K562 (cell line): ENCODE results near the gene OR2W1. TPM values are rescaled to one million over a fixed set of nuclear protein-coding genes. Genes with fewer than 3 reads are reported as not detected.

Experiments
- BCOR ChIP-seq: fragments of 450-650 bp; IDR thresholded peaks from 2 replicates; pipeline ENCODE4 v1.6.1; 2016
- BRD9 ChIP-seq: fragments of 450-650 bp; IDR thresholded peaks from 2 replicates; pipeline ENCODE4 v1.6.1; 2018; ENCODE audit warnings: low read depth; ENCODE audit not compliant: partially characterized antibody
- CAMTA2 ChIP-seq: fragments of 250-450 bp; sonication (Bioruptor Pico); conservative IDR thresholded peaks from 2 replicates; pipeline ENCODE4 v1.5.1; 2022
- MCM3 ChIP-seq: fragments of 450-650 bp; IDR thresholded peaks from 2 replicates; pipeline ENCODE4 v1.6.1; 2016
- MEF2D ChIP-seq: conservative IDR thresholded peaks from 2 replicates; pipeline ENCODE4 v1.6.1; 2016; ENCODE audit warnings: low read depth, missing genetic modification characterization, missing compliant biosample characterization
- NR2C2 ChIP-seq, 2 experiments: fragments of 200-800 bp in 1 of 2; sonication (Bioruptor generic) in 1 of 2; sonication (generic) in 1 of 2; formaldehyde crosslinking in 1 of 2; IDR thresholded peaks; 2 replicates each; pipeline versions ENCODE4 v1.6.1 to v1.8.0; 2016 to 2022; ENCODE audit warnings: mild to moderate bottlenecking in 1 of 2, missing compliant biosample characterization in 1 of 2, missing genetic modification characterization in 1 of 2, missing genetic modification reagents in 1 of 2
- RBBP5 ChIP-seq: fragments of 200-600 bp; sonication (generic); IDR thresholded peaks from 2 replicates; pipeline ENCODE4 v1.6.1; 2012; ENCODE audit warnings: borderline replicate concordance, mild to moderate bottlenecking, low read length, control low read depth, inconsistent platforms; ENCODE audit not compliant: insufficient read depth, poor library complexity, severe bottlenecking
- SOX6 ChIP-seq: fragments of 450-650 bp; IDR thresholded peaks from 2 replicates; pipeline ENCODE4 v1.6.1; 2014; ENCODE audit warnings: mild to moderate bottlenecking
- SRSF3 ChIP-seq: fragments of 200-400 bp; formaldehyde crosslinking; IDR thresholded peaks from 2 replicates; pipeline ENCODE4 v1.6.1; 2016; ENCODE audit warnings: mild to moderate bottlenecking, low read length, moderate library complexity; ENCODE audit not compliant: insufficient read depth
- TAF1 ChIP-seq: IDR thresholded peaks from 2 replicates; pipeline ENCODE4 v1.6.1; 2011; ENCODE audit warnings: mild to moderate bottlenecking, low read length, moderate library complexity; ENCODE audit not compliant: insufficient read depth, control insufficient read depth, severe bottlenecking; ENCODE audit errors: extremely low read depth
- ZNF583 ChIP-seq: fragments of 250-450 bp; sonication (Bioruptor Pico); IDR thresholded peaks from 2 replicates; pipeline ENCODE4 v1.4.0; 2020
- ZNF644 ChIP-seq: fragments of 200-800 bp; sonication (Bioruptor generic); IDR thresholded peaks from 2 replicates; pipeline ENCODE4 v1.6.1; 2016; ENCODE audit warnings: low read depth, missing genetic modification characterization, missing compliant biosample characterization
- polyA plus RNA-seq, 8 experiments: library from polyadenylated mRNA; depleted of rRNA in 4 of 8; stranded (reverse) in 5 of 8; unstranded in 3 of 8; fragments of >200 nt; fragmentation: Nextera tagmentation in 2 of 8; fragmentation: Illumina TruSeq in 1 of 8; extraction: Ambion mirVana in 2 of 8; extraction: Trizol in 1 of 8; gene quantifications; 2 replicates each; pipeline versions ENCODE4 v1.2.1 to v1.2.3, GENCODE V29; 2011 to 2014; ENCODE audit warnings: inconsistent platforms in 1 of 8, missing spikeins in 1 of 8
- total RNA-seq, 7 experiments: library from RNA; depleted of rRNA in 6 of 7; stranded (reverse); fragments of >200 nt in 6 of 7; fragmentation: Illumina TruSeq in 2 of 7; extraction: Trizol in 2 of 7; gene quantifications; 2 replicates each; pipeline versions ENCODE4 v1.2.1 to v1.2.3, GENCODE V29; 2011 to 2021; ENCODE audit warnings: low replicate concordance in 1 of 7
- TF ChIP-seq, protein P1 (sequence below): fragments of 450-650 bp; formaldehyde crosslinking; IDR thresholded peaks from 2 replicates; pipeline ENCODE4 v1.4.0; 2020; ENCODE audit warnings: mild to moderate bottlenecking, moderate library complexity
- TF ChIP-seq, protein P2 (sequence below): IDR thresholded peaks from 2 replicates; pipeline ENCODE4 v1.6.1; 2016; ENCODE audit warnings: missing genetic modification characterization, missing compliant biosample characterization
- TF ChIP-seq, protein P3 (sequence below): sonication (generic); formaldehyde crosslinking; IDR thresholded peaks from 2 replicates; pipeline ENCODE4 v1.8.1; 2023; ENCODE audit warnings: mild to moderate bottlenecking, missing genetic modification reagents, moderate library complexity
- TF ChIP-seq, protein P4 (sequence below), 2 experiments: IDR thresholded peaks; 2 replicates each; pipeline ENCODE4 v1.6.1; 2011; ENCODE audit warnings: borderline replicate concordance in 1 of 2, control low read depth in 1 of 2, low read depth in 1 of 2, low read length in 1 of 2, mild to moderate bottlenecking in 1 of 2, mixed read lengths in 1 of 2, moderate library complexity in 1 of 2; ENCODE audit not compliant: insufficient read depth in 1 of 2, insufficient read length in 1 of 2, poor library complexity in 1 of 2, severe bottlenecking in 1 of 2; ENCODE audit errors: extremely low read depth in 1 of 2
- TF ChIP-seq, protein P5 (sequence below): fragments of 200-800 bp; sonication (Bioruptor generic); IDR thresholded peaks from 2 replicates; pipeline ENCODE4 v1.6.1; 2017; ENCODE audit warnings: missing genetic modification characterization, missing compliant biosample characterization
- TF ChIP-seq, protein P6 (sequence below): fragments of 450-650 bp; formaldehyde crosslinking; IDR thresholded peaks from 2 replicates; pipeline ENCODE4 v1.4.0; 2022; ENCODE audit warnings: missing genetic modification characterization

OR2W1 gene
- total and polyA plus RNA-seq, 9 of the 15 experiments (the other 6 are each of a cell fraction or from before 2014, with no cell fraction given), result not detected

DNA sequence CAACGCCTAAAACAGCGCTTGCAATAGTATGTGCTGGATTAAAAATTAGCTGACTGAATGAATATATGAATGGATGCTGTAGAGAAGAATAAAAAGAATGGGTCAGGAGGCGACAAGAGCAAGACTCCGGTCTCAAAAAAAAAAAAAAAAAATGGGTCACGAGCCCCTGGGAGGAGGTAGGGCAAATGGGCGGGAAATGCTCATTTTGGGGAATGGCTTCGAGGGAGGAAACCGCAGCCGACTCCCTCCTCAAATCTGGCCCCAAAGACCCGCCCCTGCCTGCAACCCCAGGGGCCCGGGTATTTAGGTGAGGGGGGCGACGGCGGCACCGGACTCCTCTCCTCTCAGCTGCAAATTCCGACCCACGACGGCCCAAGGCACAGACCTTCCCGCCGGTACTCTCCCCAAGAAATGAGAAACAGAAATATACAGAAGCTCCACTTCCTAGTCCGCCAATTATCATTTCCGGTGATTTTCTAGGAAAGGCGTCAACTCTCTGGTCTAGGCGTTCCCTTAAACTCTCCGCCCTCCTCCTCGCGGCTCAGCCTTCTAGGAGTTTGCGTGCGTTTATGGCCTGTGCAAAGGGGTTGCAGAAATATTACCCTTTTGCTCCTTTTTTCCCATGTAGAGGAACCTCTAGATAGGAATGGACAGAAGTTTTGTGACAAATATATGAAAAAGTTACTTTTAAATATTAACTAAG, 39.6 kb downstream of the OR2W1 start, which contains the start of gene ZNF311 (continued):
- TF ChIP-seq, protein P1, sequence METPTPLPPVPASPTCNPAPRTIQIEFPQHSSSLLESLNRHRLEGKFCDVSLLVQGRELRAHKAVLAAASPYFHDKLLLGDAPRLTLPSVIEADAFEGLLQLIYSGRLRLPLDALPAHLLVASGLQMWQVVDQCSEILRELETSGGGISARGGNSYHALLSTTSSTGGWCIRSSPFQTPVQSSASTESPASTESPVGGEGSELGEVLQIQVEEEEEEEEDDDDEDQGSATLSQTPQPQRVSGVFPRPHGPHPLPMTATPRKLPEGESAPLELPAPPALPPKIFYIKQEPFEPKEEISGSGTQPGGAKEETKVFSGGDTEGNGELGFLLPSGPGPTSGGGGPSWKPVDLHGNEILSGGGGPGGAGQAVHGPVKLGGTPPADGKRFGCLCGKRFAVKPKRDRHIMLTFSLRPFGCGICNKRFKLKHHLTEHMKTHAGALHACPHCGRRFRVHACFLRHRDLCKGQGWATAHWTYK (CRISPR knock-in tag), result no peak
- TF ChIP-seq, protein P2, sequence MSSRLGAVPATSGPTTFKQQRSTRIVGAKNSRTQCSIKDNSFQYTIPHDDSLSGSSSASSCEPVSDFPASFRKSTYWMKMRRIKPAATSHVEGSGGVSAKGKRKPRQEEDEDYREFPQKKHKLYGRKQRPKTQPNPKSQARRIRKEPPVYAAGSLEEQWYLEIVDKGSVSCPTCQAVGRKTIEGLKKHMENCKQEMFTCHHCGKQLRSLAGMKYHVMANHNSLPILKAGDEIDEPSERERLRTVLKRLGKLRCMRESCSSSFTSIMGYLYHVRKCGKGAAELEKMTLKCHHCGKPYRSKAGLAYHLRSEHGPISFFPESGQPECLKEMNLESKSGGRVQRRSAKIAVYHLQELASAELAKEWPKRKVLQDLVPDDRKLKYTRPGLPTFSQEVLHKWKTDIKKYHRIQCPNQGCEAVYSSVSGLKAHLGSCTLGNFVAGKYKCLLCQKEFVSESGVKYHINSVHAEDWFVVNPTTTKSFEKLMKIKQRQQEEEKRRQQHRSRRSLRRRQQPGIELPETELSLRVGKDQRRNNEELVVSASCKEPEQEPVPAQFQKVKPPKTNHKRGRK, result no peak
- TF ChIP-seq BRD9, result no peak
- peak; percentile 38; the same call in 1 of the 2 replicates for TF ChIP-seq SOX6
- TF ChIP-seq SRSF3, result no peak
- TF ChIP-seq, protein P3, sequence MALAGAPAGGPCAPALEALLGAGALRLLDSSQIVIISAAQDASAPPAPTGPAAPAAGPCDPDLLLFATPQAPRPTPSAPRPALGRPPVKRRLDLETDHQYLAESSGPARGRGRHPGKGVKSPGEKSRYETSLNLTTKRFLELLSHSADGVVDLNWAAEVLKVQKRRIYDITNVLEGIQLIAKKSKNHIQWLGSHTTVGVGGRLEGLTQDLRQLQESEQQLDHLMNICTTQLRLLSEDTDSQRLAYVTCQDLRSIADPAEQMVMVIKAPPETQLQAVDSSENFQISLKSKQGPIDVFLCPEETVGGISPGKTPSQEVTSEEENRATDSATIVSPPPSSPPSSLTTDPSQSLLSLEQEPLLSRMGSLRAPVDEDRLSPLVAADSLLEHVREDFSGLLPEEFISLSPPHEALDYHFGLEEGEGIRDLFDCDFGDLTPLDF (CRISPR knock-in tag), result peak; percentile 79
- peak; percentile 80 for TF ChIP-seq RBBP5
- TF ChIP-seq, protein P4, sequence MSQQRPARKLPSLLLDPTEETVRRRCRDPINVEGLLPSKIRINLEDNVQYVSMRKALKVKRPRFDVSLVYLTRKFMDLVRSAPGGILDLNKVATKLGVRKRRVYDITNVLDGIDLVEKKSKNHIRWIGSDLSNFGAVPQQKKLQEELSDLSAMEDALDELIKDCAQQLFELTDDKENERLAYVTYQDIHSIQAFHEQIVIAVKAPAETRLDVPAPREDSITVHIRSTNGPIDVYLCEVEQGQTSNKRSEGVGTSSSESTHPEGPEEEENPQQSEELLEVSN (IDR thresholded peaks at IDR 0.05; ENCODE audit: borderline replicate concordance in 1 of 2, extremely low read depth in 1 of 2, insufficient read depth in 1 of 2, insufficient read length in 1 of 2, low read depth in 1 of 2, low read length in 1 of 2, poor library complexity in 1 of 2, severe bottlenecking in 1 of 2), result peak; percentile 97
- peak; percentile 71; the same call in 1 of the 2 replicates for TF ChIP-seq MEF2D (tag)
- 0 out of 2 replicates have a peak, but pooled peaks have one; percentile 44 for TF ChIP-seq ZNF644 (tag)
- TF ChIP-seq, protein P5, sequence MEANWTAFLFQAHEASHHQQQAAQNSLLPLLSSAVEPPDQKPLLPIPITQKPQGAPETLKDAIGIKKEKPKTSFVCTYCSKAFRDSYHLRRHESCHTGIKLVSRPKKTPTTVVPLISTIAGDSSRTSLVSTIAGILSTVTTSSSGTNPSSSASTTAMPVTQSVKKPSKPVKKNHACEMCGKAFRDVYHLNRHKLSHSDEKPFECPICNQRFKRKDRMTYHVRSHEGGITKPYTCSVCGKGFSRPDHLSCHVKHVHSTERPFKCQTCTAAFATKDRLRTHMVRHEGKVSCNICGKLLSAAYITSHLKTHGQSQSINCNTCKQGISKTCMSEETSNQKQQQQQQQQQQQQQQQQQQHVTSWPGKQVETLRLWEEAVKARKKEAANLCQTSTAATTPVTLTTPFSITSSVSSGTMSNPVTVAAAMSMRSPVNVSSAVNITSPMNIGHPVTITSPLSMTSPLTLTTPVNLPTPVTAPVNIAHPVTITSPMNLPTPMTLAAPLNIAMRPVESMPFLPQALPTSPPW (CRISPR knock-in tag), result peak; percentile 66
- TF ChIP-seq CAMTA2 (CRISPR knock-in tag), result no peak
- no peak for TF ChIP-seq MCM3
- TF ChIP-seq BCOR, result peak; percentile 61; the same call in 1 of the 2 replicates
- TF ChIP-seq TAF1, result peak; percentile 94
- TF ChIP-seq, protein P6, sequence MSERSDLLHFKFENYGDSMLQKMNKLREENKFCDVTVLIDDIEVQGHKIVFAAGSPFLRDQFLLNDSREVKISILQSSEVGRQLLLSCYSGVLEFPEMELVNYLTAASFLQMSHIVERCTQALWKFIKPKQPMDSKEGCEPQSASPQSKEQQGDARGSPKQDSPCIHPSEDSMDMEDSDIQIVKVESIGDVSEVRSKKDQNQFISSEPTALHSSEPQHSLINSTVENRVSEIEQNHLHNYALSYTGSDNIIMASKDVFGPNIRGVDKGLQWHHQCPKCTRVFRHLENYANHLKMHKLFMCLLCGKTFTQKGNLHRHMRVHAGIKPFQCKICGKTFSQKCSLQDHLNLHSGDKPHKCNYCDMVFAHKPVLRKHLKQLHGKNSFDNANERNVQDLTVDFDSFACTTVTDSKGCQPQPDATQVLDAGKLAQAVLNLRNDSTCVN (CRISPR knock-in tag), result peak; percentile 27; the same call in 1 of the 2 replicates
- 0 out of 2 replicates have a peak, but pooled peaks have one; percentile 22 for TF ChIP-seq ZNF583
- no peak for TF ChIP-seq NR2C2 (CRISPR knock-in tag; IDR thresholded peaks at IDR 0.05)
- TF ChIP-seq NR2C2 (tag; IDR thresholded peaks at IDR 0.05), result peak; percentile 64; the same call in 1 of the 2 replicates
